HG02763 (cell line): ENCODE measurements around the gene SLC5A2.
"Not testable (repeated sequence)": the region's sequence is repeated elsewhere in the genome, so short reads cannot be mapped to it uniquely, and the experiment has no call there.

Source experiments
- ATAC-seq: cut with Tn5 transposase; IDR thresholded peaks from one replicate; pipeline ENCODE4 v1.9.1; 2021; ENCODE audit warnings: mild to moderate bottlenecking, moderate library complexity; ENCODE audit not compliant: unreplicated experiment

The SLC5A2 gene

DNA sequence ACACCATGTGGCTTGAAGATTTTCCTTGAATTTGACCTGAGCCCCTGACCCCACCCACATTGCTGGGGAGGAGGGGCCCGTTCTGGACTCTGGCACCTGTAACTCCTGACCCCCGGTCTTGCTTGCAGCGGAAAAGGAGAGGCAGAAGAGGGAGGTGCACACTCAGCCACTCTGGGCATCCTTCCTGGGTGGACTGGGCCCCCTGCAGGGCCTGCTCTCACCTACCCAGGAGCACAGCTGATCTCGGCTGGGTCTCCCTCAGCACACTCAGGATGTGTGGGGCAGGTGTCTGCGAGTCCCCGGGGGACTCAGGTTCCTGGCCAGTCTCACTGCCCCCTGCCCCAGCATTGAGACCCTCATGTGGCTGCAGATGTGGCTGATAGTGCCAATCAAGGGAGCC is 40.8 kb downstream of the SLC5A2 start:
- ATAC-seq, result not testable (repeated sequence)

DNA sequence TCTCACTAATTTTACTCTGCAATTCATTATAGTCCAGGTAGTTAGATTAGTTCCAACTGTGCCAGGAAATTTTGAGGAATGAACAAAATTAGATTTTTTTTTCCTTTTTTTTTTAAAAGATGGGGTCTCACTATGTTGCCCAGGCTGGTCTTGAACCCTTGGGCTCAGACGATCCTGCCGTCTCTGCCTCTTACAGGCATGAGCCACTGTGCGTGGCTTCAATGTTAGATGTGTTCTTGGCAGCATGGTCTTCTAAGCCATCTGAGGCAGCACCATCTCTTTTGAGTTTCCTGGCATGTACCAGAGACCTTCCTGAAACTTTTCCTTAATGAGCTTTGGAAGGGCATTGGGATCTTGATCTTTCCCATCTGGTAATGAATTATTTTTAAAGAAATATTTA is 42.2 kb downstream of the SLC5A2 start:
- no peak for ATAC-seq

DNA sequence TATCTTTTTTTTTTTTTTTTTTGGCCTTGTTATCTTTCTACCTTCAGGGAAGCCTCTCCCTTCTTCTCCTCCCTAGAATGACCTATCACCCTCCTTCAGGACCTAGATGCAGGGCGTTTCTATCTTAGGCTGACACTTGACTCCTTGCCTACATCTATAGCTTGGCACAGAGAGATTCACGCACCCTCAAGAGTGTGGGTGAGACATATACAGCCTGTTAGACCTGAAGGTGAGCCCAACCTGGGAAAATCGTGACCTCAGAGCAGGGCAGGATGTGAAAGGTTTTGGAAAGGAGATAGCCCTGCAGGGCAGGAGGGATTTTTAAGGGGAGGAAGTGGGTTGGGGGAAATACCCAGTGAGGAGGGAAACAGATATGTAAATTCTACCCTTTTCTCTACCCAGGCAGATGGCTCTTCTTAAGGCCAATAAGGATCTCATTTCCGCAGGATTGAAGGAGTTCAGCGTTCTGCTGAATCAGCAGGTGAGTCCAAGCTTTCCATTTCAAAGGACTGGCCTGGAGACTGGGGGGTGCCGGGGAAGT is 44.9 kb downstream of the SLC5A2 start, which contains the start of gene AHSP:
AHSP (plus strand) TSS at position 167 of the 541 bp plus-strand sequence; CDS start at position 407, 240 bp downstream.
- ATAC-seq, result no peak

DNA sequence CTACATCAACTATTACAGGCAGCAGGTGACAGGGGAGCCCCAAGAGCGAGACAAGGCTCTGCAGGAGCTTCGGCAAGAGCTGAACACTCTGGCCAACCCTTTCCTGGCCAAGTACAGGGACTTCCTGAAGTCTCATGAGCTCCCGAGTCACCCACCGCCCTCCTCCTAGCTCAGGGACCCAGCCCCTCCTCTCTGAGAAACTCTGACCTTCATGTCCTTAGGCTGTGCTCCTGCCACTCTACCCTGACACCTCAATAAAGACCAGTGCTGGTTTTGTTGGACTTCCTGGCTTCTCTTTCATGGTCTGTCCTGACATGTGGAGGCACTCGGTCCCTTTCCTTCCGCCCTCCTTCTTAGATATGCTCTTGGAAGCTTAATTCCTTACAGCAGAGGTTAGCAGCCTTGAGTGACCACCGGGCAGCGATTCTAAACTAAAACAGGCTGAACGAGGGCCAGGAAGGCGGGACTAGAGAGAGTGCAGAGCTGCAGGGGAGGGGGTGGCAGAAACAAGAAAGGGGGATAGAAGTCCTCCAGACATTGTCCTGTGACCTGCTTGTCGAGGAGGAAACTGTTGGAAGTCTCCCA is 45.7 kb downstream of the SLC5A2 start:
- ATAC-seq, result no peak

DNA sequence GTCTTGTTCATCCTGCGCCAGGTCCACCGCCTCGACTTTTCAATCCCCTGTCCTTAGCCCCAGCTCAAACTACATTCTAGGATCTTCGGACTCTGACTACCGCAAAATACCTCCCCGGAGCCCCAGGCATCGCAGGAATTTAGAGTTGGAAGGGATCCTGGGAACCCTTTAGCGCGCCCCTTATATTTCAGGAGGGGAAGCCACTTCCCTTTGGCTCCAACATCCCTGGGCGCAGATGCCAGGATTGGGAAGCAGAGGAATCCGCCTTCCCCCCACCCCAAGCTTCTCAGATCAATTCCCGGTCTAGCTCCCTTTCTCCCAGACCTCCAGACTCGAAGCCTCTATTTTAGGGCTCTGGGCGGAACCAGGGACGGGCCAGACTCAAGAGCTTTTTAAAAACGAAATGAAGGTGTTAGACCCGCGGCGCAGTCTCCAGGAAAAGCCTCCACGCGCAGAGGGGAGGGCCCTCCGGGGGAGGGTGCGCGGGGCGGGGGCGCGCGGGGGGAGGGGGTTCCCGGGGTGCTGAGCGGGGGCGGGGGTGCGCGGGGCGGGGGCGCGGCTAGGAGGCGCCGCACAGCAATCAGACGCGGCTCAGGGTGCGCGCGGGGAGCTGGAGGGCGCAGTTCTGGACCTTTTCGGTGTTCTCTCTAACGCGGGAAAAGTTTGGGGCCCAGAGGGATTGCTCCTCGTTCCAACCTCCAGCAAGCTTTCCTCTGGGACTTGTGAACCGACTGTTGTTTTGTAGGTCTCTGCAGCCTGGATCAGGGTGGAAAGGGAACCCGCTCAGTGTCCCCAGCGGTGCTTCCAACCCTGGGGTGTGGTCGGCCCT is 46.4 kb downstream of the SLC5A2 start:
- no peak for ATAC-seq

DNA sequence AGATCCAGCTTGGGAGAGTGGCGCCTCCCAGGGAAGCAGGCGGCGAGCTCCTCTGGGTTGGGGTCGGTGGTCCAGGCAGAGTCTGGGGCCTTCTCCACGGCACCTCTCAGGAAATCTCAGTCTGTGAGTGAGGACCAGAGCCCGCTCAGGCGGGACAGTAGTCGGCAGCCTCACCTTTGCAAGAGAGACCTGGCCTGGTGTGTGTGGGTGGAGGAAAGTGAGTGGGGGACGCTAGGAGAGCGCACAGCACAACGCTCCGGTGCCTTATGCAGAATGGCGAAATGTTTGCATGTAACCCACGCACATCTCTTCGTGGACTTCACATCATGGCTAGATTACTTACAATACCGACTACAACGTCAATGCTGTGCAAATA is 47.0 kb downstream of the SLC5A2 start:
- no peak for ATAC-seq

DNA sequence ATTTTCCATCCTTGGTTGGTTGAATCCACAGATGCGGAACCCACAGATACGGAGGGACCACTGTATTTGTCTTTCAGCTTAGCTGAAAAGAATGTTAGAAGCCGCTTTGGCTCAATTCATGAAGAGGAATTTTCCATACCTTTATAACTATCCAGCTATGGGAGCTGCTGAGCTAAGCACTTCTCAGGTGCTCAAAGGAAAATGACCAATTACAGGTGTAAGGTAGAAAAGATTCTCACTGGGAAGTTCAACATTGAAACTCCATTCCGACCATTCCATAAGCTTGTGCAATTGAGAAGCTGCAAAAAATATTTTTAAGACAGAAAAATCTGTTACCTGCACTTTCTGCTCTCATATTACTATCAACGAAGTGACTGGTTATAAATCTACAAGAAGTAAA is 47.5 kb downstream of the SLC5A2 start:
- no peak for ATAC-seq

DNA sequence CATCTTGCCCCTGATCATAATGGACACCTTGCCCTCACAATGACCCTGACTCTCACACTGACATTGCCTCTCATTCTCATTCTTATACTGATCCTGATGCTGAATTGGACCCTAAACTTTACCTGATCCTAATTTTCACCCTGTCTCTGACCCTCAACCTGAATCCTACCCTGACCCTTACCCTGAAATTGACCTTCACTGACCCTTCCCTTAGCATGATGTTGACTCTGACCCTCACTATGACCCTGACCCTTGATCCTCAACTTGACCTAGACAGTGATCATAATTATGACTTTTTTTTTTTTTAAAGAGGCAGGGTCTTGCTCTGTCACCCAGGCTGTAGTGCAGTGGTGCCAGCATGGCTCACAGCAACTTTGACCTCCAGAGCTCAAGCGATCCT is 48.2 kb downstream of the SLC5A2 start:
- no peak for ATAC-seq

DNA sequence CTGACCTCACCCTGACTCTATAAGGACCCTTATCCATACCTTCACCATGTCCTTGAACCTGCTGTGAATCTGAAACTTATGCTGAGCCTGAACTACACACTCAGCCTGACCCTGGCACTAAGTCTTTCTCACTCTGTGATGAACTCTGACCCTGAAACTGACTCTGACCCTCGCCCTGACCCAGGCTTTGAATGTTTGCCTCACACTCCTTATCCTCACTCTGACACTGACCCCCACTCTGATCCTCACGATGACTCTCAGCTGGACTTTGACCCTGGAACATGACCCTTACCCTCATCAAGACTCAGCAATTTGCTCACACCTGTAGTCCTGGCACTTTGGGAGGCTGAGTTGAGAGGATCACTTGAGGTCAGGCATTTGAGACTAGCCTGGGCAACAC is 49.2 kb downstream of the SLC5A2 start:
- no peak for ATAC-seq

DNA sequence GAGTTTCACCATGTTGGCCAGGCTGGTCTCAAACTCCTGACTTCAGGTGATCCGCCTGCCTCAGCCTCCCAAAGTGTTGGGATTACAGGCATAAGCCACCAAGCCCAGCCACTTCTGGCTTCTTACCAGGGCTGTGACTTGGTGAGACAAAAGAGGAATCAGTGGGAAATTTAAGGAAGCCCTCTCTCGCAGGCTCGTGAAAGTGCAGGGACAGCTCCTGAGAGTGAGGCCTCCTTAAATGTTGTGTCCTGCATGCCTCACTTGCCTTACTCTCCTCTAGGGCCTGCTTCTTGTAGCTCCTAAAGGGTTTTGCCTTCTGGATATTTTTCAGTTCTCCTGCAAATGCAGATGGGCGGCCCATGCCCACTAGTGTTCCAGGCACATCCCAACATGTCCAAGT is 50.0 kb downstream of the SLC5A2 start:
- ATAC-seq, result no peak

DNA sequence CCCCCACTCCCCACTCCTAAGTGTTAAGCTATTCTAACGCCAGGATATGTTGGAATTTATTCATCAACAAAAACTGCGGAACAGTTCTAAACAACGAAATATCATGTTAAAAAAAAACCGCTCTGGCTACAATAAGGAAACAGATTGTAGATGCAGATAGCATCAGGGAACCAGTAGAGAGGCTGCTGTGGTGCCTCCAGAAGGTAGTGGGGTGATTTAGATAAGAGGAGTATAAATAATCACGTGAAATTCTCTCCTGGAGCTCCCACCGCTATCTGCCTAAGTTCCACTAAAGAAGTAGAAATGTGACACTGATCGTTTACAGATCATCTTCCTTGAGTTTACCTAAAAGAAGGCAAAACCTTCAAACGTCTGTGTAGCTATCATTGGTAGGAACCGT is 52.8 kb downstream of the SLC5A2 start:
- ATAC-seq, result no peak

DNA sequence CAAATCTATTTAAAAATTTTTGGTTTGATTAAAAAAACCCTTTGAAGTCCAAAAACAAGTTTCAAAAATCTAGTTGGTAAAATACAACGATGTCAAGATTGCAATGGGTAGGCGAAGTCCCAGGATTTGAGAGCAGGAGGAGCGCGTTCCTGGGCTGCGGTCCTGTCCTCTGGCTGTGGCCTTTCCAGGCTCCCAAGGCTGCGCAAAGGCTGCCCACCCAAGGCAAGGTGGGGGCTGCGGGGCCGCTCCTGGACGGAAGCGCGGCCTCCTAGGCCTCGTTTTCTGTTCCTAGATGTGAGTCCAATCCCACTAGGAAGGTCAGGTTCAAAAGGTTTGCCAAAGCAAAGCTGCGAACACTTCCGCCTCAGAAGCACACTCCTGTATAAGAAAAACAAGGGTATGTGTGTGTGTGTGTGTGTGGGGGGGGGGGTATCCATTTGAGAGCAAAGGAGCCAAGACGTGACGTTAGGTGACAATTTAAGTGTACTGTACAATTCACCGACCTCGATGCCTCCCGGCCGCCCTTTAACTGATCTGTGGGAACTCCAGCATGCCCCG is 54.0 kb downstream of the SLC5A2 start:
- ATAC-seq, result no peak

DNA sequence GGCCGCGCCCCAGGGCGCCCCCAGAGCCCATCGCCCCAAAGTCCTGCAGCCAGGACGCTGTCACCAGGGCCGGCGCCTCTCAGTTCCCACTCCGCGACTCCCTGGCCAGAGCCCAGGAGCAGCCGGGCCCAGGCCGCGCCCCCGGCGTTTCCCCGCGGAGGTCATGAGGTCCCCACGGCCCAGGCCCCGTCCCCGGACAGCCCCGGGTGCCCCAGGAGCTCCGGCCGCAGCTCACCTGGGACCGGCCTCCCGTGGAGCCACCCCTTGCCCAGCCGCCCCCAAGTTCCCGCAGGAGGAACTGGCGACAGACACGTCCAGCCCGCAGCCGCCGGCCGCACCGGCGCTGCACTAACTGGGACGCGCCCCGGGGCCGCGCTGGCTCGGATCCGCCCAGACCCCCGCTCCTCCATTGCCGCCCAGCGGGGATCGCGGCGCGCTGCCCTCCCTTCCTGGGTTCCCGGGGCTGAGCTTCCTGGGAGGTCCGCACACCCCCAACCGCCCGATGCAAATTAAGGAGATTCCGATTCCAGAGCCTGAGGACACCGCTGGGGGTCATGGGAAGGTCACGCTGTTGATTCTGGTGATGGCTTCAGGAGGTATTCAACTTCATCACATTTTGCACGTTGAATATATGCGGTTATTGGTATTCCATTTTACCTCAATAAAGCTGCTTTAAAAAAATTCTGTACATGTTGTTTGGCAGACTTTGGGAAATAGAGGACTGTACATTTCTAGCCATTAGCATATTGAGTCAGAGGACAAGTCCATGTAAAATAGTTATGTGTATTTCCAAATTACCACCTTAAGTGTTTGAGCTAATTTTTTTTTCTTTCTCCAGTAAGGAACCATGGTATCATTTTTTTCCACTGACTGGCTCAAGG is 54.7 kb downstream of the SLC5A2 start:
- ATAC-seq, result no peak

DNA sequence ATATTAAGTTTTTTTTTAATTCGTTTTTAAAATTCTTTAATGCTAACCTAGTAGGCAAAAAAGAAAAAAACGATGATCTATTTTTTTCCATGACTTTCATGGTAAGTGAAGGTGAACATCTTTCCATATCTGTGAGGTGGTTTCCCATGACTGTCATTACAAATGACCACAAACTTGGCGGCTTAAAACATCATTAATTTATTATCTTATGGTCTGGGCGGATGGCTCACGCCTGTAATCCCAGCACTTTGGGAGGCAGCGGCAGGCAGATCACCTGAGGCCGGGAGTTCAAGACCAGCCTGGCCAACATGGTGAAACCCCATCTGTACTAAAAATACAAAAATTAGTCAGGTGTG is 55.3 kb downstream of the SLC5A2 start:
- not testable (repeated sequence) for ATAC-seq

DNA sequence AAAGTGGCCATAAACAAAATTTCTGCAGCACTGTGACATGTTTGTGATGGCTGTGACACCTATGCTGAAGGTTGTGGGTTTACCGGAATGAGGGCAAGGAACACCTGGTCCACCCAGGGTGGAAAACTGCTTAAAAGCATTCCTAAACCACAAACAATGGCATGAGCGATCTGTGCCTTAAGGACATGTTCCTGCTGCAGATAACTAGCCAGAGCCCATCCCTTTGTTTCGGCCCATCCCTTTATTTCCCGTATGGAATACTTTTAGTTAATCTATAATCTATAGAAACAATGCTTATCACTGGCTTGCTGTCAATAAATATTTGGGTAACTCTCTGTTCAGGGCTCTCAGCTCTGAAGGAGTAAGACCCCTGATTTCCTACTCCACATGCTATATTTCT is 56.8 kb downstream of the SLC5A2 start:
- ATAC-seq, result not testable (repeated sequence)
